GM19468 (cell line): Measurements from ENCODE around the gene PPP1R36.

Experiments used
- ATAC-seq: cut with Tn5 transposase; IDR thresholded peaks from one replicate; pipeline ENCODE4 v1.9.1; 2021; ENCODE audit warnings: mild to moderate bottlenecking, moderate library complexity, moderate number of reproducible peaks; ENCODE audit not compliant: unreplicated experiment; ENCODE audit errors: extremely low read depth

Gene PPP1R36

GRCh38 chr14:64638625-64639024 is 88.9 kb downstream of the PPP1R36 start:
- ATAC-seq: no peak
